Epithelial cell of esophagus (primary cell): ENCODE data around the gene CACHD1.

Experiments
- DNase-seq: peaks from one replicate; pipeline ENCODE4 v3.0.0; 2010; ENCODE audit warnings: low read depth
- H3K4me3 ChIP-seq: 2 replicates; pipeline ENCODE4 v1.5.1; 2011; ENCODE audit warnings: mild to moderate bottlenecking, low read length, control low read depth
- TF ChIP-seq, protein P1 (sequence below): IDR thresholded peaks from 2 replicates; pipeline ENCODE4 v1.5.1; 2011; ENCODE audit warnings: low read depth, mild to moderate bottlenecking, low read length, control low read depth, inconsistent platforms; ENCODE audit not compliant: insufficient read depth; ENCODE audit errors: missing control alignments

Gene CACHD1

DNA sequence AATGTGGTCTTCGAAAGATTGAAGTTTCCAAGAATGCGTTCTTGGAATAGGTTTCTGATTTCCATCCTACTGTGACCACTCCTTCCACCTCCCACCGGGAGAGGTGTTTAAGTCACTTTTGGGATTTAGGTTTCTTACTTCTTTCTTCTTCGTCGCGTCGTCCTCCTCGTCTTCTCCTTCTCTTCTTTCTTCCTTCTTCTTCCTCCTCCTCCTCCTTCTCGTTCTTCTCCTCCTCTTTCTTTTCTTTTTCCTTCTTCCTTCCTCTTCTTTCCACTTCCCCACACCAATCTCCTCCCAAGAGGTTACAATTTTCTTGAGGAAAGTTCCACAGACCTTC is 2.1 kb downstream of the CACHD1 start:
- peak overlapping the region; percentile 56 for H3K4me3 ChIP-seq
- TF ChIP-seq, protein P1, sequence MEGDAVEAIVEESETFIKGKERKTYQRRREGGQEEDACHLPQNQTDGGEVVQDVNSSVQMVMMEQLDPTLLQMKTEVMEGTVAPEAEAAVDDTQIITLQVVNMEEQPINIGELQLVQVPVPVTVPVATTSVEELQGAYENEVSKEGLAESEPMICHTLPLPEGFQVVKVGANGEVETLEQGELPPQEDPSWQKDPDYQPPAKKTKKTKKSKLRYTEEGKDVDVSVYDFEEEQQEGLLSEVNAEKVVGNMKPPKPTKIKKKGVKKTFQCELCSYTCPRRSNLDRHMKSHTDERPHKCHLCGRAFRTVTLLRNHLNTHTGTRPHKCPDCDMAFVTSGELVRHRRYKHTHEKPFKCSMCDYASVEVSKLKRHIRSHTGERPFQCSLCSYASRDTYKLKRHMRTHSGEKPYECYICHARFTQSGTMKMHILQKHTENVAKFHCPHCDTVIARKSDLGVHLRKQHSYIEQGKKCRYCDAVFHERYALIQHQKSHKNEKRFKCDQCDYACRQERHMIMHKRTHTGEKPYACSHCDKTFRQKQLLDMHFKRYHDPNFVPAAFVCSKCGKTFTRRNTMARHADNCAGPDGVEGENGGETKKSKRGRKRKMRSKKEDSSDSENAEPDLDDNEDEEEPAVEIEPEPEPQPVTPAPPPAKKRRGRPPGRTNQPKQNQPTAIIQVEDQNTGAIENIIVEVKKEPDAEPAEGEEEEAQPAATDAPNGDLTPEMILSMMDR: no peak
- no peak for DNase-seq

DNA sequence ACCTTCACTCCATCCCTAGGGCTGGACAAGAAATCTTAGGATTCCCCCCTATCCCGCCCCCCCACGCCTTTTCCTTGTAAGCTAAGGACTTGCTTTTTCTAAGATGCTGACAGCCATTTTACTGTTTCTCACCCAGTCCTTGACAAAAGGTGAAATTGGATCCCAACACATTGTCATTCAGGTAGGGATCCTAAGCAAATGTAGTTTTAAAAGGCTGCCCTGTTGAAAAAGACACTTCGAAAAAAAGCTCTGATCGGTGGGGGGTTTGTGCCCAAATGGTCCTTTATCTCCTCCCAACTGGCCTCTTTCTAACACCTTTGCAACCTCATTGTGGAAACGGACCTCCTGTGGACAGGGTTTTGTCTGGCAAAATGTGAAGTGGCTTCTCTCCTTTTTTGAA is 2.9 kb downstream of the CACHD1 start:
- DNase-seq: no peak
- no peak overlapping the region for H3K4me3 ChIP-seq
- TF ChIP-seq, protein P1: no peak

DNA sequence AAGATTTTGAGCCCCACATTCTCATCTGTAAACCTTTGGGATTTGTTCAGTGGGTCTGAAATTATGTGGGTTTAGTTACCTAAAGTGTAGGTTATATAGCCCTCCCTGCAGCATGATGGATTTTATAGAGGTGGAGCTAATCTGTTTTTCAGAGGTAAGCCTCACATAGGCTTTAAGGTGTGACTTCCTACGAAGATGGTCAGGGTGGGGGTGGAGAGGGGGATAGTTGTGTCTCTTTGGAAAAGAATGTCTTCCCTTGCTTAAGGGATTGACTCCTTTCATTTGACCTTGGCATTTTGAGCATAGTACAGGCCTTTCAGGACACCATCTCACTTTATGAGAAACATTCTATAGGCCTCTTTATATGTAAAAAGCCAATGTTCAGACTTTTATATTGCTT is 3.4 kb downstream of the CACHD1 start:
- H3K4me3 ChIP-seq: no peak overlapping the region
- TF ChIP-seq, protein P1: no peak
- no peak for DNase-seq

DNA sequence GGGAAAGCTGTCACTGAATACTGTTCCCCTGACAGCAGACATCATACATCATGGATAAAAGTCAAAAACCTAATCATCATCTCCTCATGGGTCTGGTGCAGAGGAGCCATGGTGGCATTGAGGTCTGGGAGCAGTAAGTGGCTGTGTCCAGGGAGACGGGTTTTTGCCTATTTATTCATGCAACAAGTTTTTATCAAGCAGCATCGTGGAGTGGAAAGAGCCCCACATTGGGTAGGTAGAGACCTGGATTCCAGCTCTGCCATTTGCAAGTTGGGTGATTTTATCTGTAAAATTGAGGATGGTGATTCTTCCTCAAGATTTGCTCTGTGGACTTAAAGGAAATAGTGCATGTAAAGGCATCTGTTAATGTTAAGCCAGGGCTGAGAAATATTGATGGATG is 4.2 kb downstream of the CACHD1 start:
- H3K4me3 ChIP-seq: no peak overlapping the region
- DNase-seq: no peak
- TF ChIP-seq, protein P1: no peak

DNA sequence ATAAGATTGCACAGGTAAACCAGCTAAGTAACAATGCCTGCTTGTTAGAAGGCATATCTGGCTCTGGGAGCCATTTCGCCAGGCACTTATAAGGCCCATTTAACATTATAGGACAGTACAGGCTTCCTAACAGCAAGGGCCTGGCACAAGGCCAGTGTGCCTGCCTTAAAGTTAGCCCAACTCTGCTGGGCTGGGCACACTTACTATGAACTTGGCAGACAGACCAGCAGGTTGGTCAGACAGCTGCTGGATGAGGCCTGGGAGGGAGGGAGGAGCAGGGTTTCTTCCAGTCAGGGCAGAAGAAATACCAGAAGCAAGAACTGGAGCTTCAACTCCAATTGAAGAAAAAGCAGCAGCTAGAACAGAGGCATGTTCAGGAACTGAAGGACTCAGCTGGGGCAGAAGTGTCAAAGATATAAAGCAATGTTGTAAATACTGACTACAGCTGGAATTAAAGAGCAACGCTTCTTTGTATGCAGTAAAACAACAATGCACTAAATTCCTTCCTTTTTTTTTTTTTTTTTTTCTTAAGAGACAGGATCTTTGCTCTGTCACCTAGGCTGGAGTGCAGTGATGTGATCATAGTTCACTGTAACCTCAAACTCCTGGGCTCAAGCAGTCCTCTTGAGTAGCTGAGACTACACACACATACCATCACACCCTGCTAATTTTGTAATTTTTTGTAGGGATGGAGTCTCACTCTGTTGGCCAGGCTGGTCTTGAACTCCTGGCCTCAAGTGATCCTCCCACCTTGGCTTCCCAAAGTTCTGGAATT is 4.9 kb downstream of the CACHD1 start:
- H3K4me3 ChIP-seq: no peak overlapping the region
- peak; percentile 56 for DNase-seq
- TF ChIP-seq, protein P1: no peak

DNA sequence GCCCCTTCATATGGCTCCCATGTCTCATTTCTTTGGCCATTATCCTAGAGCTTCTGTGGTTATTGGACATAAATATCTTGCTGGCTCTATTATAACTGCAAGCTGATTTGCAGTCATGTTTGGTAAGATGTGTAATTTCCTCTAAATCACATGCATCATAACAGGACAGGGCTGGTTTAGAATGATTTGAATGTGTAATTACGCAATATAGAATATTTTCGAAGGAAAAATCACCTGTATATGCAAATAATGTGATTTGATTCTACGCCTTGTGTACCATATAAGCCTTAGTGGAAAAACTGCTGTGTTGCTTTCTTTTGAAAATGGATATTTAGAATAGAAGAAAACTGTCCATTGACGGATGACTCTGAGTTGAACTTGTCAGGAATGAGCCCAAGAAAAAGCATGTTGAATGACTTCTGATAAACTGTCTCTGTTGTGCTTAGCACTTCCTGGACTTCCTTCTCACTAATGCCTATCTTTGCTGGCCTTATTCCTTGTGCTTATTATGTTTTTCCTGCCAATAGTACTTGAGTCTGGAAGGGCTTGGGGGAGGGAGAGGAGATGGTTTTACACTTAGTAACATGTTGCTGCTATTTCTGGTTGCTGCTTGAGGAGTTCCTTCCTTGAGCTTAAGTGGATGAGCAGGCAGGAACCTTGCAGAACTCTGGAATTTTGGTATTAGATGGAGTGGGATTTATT is 6.5 kb downstream of the CACHD1 start:
- DNase-seq: peak; percentile 75
- H3K4me3 ChIP-seq: no peak overlapping the region
- TF ChIP-seq, protein P1: no peak
